GM12801 (cell line): ENCODE results near the gene PKNOX2.

Experiments used
- CTCF ChIP-seq: IDR thresholded peaks from one replicate; pipeline ENCODE4 v1.5.1; 2011; ENCODE audit warnings: control low read depth; ENCODE audit not compliant: insufficient read length; ENCODE audit errors: extremely low read depth

Gene PKNOX2

GRCh38 chr11:125300791-125301218, 136.3 kb downstream of the PKNOX2 start:
- TF ChIP-seq CTCF = no peak

- TF ChIP-seq CTCF = no peak
Observed at GRCh38 chr11:125301346-125301745, 136.8 kb downstream of the PKNOX2 start.

GRCh38 chr11:125303186-125303585, 138.6 kb downstream of the PKNOX2 start:
- TF ChIP-seq CTCF = no peak

GRCh38 chr11:125303694-125304093, 139.1 kb downstream of the PKNOX2 start:
- no peak for TF ChIP-seq CTCF

GRCh38 chr11:125304136-125304535, 139.6 kb downstream of the PKNOX2 start:
- TF ChIP-seq CTCF = no peak

- no peak for TF ChIP-seq CTCF
Observed at GRCh38 chr11:125304876-125305275, 140.3 kb downstream of the PKNOX2 start.

- no peak for TF ChIP-seq CTCF
Observed at GRCh38 chr11:125305345-125305744, 140.8 kb downstream of the PKNOX2 start.

GRCh38 chr11:125306476-125306875, 141.9 kb downstream of the PKNOX2 start:
- TF ChIP-seq CTCF = no peak
